K562 (cell line): ENCODE measurements around the gene WDR64. TPM values are rescaled to one million over a fixed set of nuclear protein-coding genes. Genes with fewer than 3 reads are reported as not detected.

Source experiments
- ARID2 ChIP-seq: fragments of 450-650 bp; IDR thresholded peaks from 2 replicates; pipeline ENCODE4 v1.6.1; 2017; ENCODE audit warnings: antibody characterized with exemption, mild to moderate bottlenecking
- BRD9 ChIP-seq: fragments of 450-650 bp; IDR thresholded peaks from 2 replicates; pipeline ENCODE4 v1.6.1; 2018; ENCODE audit warnings: low read depth; ENCODE audit not compliant: partially characterized antibody
- E2F1 ChIP-seq: sonication (generic); formaldehyde crosslinking; IDR thresholded peaks from 2 replicates; pipeline ENCODE4 v1.8.1; 2023; ENCODE audit warnings: mild to moderate bottlenecking, missing genetic modification reagents, moderate library complexity
- ETV6 ChIP-seq, 3 experiments: fragments of 150-350 bp in 1 of 3; sonication (generic) in 1 of 3; formaldehyde crosslinking in 1 of 3; IDR thresholded peaks; 2 replicates each; pipeline versions ENCODE4 v1.6.1 to v1.8.0; 2014 to 2022; ENCODE audit warnings: borderline replicate concordance in 2 of 3, low read depth in 2 of 3, antibody characterized with exemption in 1 of 3, low read length in 1 of 3, mild to moderate bottlenecking in 1 of 3, missing genetic modification reagents in 1 of 3
- FOS ChIP-seq: IDR thresholded peaks from 3 replicates; pipeline ENCODE4 v1.6.1; 2011; ENCODE audit not compliant: insufficient read length; ENCODE audit errors: extremely low read depth
- HNRNPK ChIP-seq: fragments of 200-400 bp; formaldehyde crosslinking; IDR thresholded peaks from one replicate; pipeline ENCODE4 v1.6.1; 2018; ENCODE audit warnings: mild to moderate bottlenecking, low read depth, low read length; ENCODE audit not compliant: poor library complexity, severe bottlenecking
- PURB ChIP-seq: sonication (generic); formaldehyde crosslinking; IDR thresholded peaks from 2 replicates; pipeline ENCODE4 v1.9.0; 2021; ENCODE audit warnings: low read depth, mild to moderate bottlenecking, missing genetic modification reagents
- RAD51 ChIP-seq: fragments of 450-650 bp; IDR thresholded peaks from 2 replicates; pipeline ENCODE4 v1.7.1; 2016; ENCODE audit warnings: low read depth, mild to moderate bottlenecking, borderline replicate concordance
- SMARCA4 ChIP-seq: fragments of 450-650 bp; IDR thresholded peaks from 2 replicates; pipeline ENCODE4 v1.6.1; 2016
- SOX6 ChIP-seq: fragments of 450-650 bp; IDR thresholded peaks from 2 replicates; pipeline ENCODE4 v1.6.1; 2014; ENCODE audit warnings: mild to moderate bottlenecking
- SREBF1 ChIP-seq: fragments of 150-350 bp; IDR thresholded peaks from 2 replicates; pipeline ENCODE4 v1.6.1; 2014; ENCODE audit warnings: antibody characterized with exemption, low read depth, low read length, borderline replicate concordance
- SRSF1 ChIP-seq: fragments of 200-400 bp; formaldehyde crosslinking; IDR thresholded peaks from 2 replicates; pipeline ENCODE4 v1.6.1; 2017; ENCODE audit warnings: mild to moderate bottlenecking, low read depth, low read length, moderate library complexity
- ZBTB17 ChIP-seq: fragments of 450-650 bp; formaldehyde crosslinking; IDR thresholded peaks from 2 replicates; pipeline ENCODE4 v1.4.0; 2020; ENCODE audit warnings: mild to moderate bottlenecking
- ZNF561 ChIP-seq: fragments of 450-650 bp; formaldehyde crosslinking; conservative IDR thresholded peaks from 2 replicates; pipeline ENCODE4 v1.4.0; 2020; ENCODE audit warnings: mild to moderate bottlenecking, moderate library complexity
- ZNF699 ChIP-seq: fragments of 250-450 bp; sonication (Bioruptor Pico); IDR thresholded peaks from 2 replicates; pipeline ENCODE4 v1.8.0; 2021; ENCODE audit warnings: mild to moderate bottlenecking, moderate library complexity; ENCODE audit not compliant: insufficient replicate concordance
- polyA plus RNA-seq, 8 experiments: library from polyadenylated mRNA; depleted of rRNA in 4 of 8; stranded (reverse) in 5 of 8; unstranded in 3 of 8; fragments of >200 nt; fragmentation: Nextera tagmentation in 2 of 8; fragmentation: Illumina TruSeq in 1 of 8; extraction: Ambion mirVana in 2 of 8; extraction: Trizol in 1 of 8; gene quantifications; 2 replicates each; pipeline versions ENCODE4 v1.2.1 to v1.2.3, GENCODE V29; 2011 to 2014; ENCODE audit warnings: inconsistent platforms in 1 of 8, missing spikeins in 1 of 8
- total RNA-seq, 7 experiments: library from RNA; depleted of rRNA in 6 of 7; stranded (reverse); fragments of >200 nt in 6 of 7; fragmentation: Illumina TruSeq in 2 of 7; extraction: Trizol in 2 of 7; gene quantifications; 2 replicates each; pipeline versions ENCODE4 v1.2.1 to v1.2.3, GENCODE V29; 2011 to 2021; ENCODE audit warnings: low replicate concordance in 1 of 7
- TF ChIP-seq, protein P1 (sequence below): fragments of 450-650 bp; IDR thresholded peaks from 2 replicates; pipeline ENCODE4 v1.6.1; 2014; ENCODE audit warnings: low read depth, mild to moderate bottlenecking, moderate library complexity, borderline replicate concordance
- TF ChIP-seq, protein P2 (sequence below), 2 experiments: fragments of 150-350 bp in 1 of 2; IDR thresholded peaks; 2 replicates each; pipeline ENCODE4 v1.6.1; 2012 to 2016; ENCODE audit warnings: low read depth in 2 of 2, low read length in 2 of 2, mild to moderate bottlenecking in 1 of 2, moderate library complexity in 1 of 2
- TF ChIP-seq, protein P3 (sequence below): fragments of 450-650 bp; IDR thresholded peaks from 2 replicates; pipeline ENCODE4 v1.6.1; 2016; ENCODE audit warnings: borderline replicate concordance

Gene WDR64
- total and polyA plus RNA-seq, 9 of the 15 experiments (the other 6 are each of a cell fraction or from before 2014, with no cell fraction given): 0.06 to 0.29 (median 0.19) TPM; not detected in 5

DNA sequence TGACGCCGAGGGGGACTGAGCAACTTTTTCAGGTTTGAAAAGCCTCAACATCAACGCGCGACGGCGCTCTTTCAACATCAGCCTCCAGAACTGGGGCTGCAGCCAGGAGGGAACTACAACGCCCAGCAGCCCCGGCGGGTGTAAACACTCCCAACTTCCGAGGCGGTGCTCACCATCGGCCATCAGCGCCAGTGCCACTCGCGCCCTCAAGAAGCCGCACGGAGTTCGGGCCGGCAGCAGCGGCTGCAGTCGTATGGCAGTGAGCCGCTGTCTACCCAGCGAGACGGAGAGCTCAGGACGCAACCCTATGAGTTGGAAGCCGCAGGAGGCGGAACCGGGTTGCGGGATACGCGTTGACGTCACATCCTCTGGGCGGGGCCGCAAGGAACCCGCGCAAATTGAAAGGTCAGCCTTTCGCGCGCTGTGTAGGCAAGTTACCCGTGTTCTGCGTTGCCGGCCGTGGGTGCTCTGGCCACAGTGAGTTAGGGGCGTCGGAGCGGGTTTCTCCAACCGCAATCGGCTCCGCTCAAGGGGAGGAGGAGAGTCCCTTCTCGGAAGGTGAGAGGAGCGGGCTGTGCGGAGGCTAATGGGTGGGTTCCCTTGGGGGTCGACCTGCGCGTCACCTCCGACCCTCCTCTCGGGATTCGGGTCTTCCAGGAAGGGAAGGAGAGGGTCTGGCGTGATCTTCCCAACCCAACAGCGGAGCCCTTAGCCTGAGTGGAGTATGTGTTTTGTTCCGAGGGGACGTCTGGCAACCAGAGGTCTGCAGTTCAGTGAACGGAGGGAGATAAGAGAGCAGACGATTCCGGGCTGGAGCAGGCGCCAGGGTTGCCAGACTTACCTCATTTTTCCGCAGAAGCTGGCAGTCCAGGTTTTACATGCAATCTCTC is 196.0 kb downstream of the WDR64 start, which contains the start of gene EXO1 (continued):
- TF ChIP-seq BRD9 (peak; percentile 64), SREBF1 (no peak), ZNF561 (CRISPR knock-in tag) (no peak), ZNF699 (no peak), HNRNPK (no peak), ZBTB17 (CRISPR knock-in tag) (peak; percentile 88; the same call in 1 of the 2 replicates), ETV6 (IDR thresholded peaks at IDR 0.05; ENCODE audit: borderline replicate concordance in 1 of 2, low read depth in 2 of 2, low read length in 1 of 2) (no peak), ETV6 (CRISPR knock-in tag; IDR thresholded peaks at IDR 0.05; ENCODE audit: borderline replicate concordance) (0 out of 2 replicates have a peak, but pooled peaks have one; percentile 19), E2F1 (CRISPR knock-in tag) (peak; percentile 100), SMARCA4 (no peak), RAD51 (no peak; the same call in 1 of the 2 replicates), PURB (CRISPR knock-in tag) (no peak), FOS (no peak), SRSF1 (no peak), SOX6 (peak; percentile 26; the same call in 1 of the 2 replicates), ARID2 (peak; percentile 52)
- TF ChIP-seq, protein P1, sequence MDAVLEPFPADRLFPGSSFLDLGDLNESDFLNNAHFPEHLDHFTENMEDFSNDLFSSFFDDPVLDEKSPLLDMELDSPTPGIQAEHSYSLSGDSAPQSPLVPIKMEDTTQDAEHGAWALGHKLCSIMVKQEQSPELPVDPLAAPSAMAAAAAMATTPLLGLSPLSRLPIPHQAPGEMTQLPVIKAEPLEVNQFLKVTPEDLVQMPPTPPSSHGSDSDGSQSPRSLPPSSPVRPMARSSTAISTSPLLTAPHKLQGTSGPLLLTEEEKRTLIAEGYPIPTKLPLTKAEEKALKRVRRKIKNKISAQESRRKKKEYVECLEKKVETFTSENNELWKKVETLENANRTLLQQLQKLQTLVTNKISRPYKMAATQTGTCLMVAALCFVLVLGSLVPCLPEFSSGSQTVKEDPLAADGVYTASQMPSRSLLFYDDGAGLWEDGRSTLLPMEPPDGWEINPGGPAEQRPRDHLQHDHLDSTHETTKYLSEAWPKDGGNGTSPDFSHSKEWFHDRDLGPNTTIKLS: peak; percentile 95
- TF ChIP-seq, protein P2, sequence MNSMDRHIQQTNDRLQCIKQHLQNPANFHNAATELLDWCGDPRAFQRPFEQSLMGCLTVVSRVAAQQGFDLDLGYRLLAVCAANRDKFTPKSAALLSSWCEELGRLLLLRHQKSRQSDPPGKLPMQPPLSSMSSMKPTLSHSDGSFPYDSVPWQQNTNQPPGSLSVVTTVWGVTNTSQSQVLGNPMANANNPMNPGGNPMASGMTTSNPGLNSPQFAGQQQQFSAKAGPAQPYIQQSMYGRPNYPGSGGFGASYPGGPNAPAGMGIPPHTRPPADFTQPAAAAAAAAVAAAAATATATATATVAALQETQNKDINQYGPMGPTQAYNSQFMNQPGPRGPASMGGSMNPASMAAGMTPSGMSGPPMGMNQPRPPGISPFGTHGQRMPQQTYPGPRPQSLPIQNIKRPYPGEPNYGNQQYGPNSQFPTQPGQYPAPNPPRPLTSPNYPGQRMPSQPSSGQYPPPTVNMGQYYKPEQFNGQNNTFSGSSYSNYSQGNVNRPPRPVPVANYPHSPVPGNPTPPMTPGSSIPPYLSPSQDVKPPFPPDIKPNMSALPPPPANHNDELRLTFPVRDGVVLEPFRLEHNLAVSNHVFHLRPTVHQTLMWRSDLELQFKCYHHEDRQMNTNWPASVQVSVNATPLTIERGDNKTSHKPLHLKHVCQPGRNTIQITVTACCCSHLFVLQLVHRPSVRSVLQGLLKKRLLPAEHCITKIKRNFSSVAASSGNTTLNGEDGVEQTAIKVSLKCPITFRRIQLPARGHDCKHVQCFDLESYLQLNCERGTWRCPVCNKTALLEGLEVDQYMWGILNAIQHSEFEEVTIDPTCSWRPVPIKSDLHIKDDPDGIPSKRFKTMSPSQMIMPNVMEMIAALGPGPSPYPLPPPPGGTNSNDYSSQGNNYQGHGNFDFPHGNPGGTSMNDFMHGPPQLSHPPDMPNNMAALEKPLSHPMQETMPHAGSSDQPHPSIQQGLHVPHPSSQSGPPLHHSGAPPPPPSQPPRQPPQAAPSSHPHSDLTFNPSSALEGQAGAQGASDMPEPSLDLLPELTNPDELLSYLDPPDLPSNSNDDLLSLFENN (IDR thresholded peaks at IDR 0.05; ENCODE audit: low read depth in 2 of 2, low read length in 2 of 2): peak in 1 of 2 experiments; percentile 50; a peak in 1 of 4 replicates
- TF ChIP-seq, protein P3, sequence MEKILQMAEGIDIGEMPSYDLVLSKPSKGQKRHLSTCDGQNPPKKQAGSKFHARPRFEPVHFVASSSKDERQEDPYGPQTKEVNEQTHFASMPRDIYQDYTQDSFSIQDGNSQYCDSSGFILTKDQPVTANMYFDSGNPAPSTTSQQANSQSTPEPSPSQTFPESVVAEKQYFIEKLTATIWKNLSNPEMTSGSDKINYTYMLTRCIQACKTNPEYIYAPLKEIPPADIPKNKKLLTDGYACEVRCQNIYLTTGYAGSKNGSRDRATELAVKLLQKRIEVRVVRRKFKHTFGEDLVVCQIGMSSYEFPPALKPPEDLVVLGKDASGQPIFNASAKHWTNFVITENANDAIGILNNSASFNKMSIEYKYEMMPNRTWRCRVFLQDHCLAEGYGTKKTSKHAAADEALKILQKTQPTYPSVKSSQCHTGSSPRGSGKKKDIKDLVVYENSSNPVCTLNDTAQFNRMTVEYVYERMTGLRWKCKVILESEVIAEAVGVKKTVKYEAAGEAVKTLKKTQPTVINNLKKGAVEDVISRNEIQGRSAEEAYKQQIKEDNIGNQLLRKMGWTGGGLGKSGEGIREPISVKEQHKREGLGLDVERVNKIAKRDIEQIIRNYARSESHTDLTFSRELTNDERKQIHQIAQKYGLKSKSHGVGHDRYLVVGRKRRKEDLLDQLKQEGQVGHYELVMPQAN: peak; percentile 99
